GM23248 (cell line): ENCODE results near the gene UQCR10. TPM values are rescaled to one million over a fixed set of nuclear protein-coding genes. Genes with fewer than 3 reads are reported as not detected.

Experiments
- DNase-seq: peaks from one replicate; pipeline ENCODE4 v3.0.0-alpha.2; 2015
- H2AFZ ChIP-seq: fragments of 200-600 bp; sonication (generic); 2 replicates; pipeline ENCODE4 v1.6.1; 2016; ENCODE audit warnings: antibody characterized with exemption
- H3F3A ChIP-seq: fragments of 200-600 bp; sonication (generic); 2 replicates; pipeline ENCODE4 v1.6.1; 2016; ENCODE audit warnings: mild to moderate bottlenecking, antibody characterized with exemption, mixed run types; ENCODE audit not compliant: insufficient read depth
- H3K27ac ChIP-seq: fragments of 200-600 bp; sonication (generic); 2 replicates; pipeline ENCODE4 v1.5.1; 2016; ENCODE audit warnings: mild to moderate bottlenecking
- H3K27me3 ChIP-seq: fragments of 200-600 bp; sonication (generic); replicated peaks from 2 replicates; pipeline ENCODE4 v1.6.1; 2016; ENCODE audit warnings: mild to moderate bottlenecking; ENCODE audit not compliant: insufficient read depth
- H3K36me3 ChIP-seq: fragments of 200-600 bp; sonication (generic); 2 replicates; pipeline ENCODE4 v1.6.1; 2016; ENCODE audit warnings: low read depth, mild to moderate bottlenecking
- H3K4me1 ChIP-seq: fragments of 200-600 bp; sonication (generic); 2 replicates; pipeline ENCODE4 v1.6.1; 2016; ENCODE audit warnings: mild to moderate bottlenecking; ENCODE audit not compliant: insufficient read depth
- H3K4me2 ChIP-seq: fragments of 200-600 bp; sonication (generic); one replicate; pipeline ENCODE4 v1.6.1; 2016; ENCODE audit warnings: mild to moderate bottlenecking; ENCODE audit not compliant: unreplicated experiment
- H3K4me3 ChIP-seq: fragments of 200-600 bp; sonication (generic); 2 replicates; pipeline ENCODE4 v1.5.1; 2016; ENCODE audit warnings: mild to moderate bottlenecking
- H3K79me2 ChIP-seq: fragments of 200-600 bp; sonication (generic); 2 replicates; pipeline ENCODE4 v1.6.1; 2016; ENCODE audit warnings: mild to moderate bottlenecking; ENCODE audit not compliant: insufficient read depth
- H3K9ac ChIP-seq: fragments of 200-600 bp; sonication (generic); 2 replicates; pipeline ENCODE4 v1.6.1; 2016; ENCODE audit warnings: mild to moderate bottlenecking
- H3K9me2 ChIP-seq: fragments of 200-600 bp; sonication (generic); 2 replicates; pipeline ENCODE4 v1.6.1; 2016; ENCODE audit warnings: mixed run types, mild to moderate bottlenecking, moderate library complexity; ENCODE audit not compliant: insufficient read depth
- H3K9me3 ChIP-seq: fragments of 200-600 bp; sonication (generic); one replicate; pipeline ENCODE4 v1.6.1; 2017; ENCODE audit warnings: low read depth
- H4K20me1 ChIP-seq: fragments of 200-600 bp; sonication (generic); 2 replicates; pipeline ENCODE4 v1.6.0; 2016; ENCODE audit not compliant: insufficient read depth
- EZH2 ChIP-seq: fragments of 200-600 bp; sonication (generic); IDR thresholded peaks from 2 replicates; pipeline ENCODE4 v1.6.1; 2018; ENCODE audit warnings: antibody characterized with exemption, mild to moderate bottlenecking; ENCODE audit not compliant: insufficient read depth, poor library complexity, severe bottlenecking
- EZH2phosphoT487 ChIP-seq: fragments of 200-600 bp; sonication (generic); IDR thresholded peaks from 2 replicates; pipeline ENCODE4 v1.6.1; 2018; ENCODE audit warnings: antibody characterized with exemption, moderate library complexity, mild to moderate bottlenecking, low read depth; ENCODE audit not compliant: insufficient read depth
- WGBS, 2 experiments: methylation state at CpG; one replicate each; pipeline ENCODE4 v1.1.6; 2015 to 2017; ENCODE audit warnings: low lambda C conversion rate in 2 of 2, low coverage in 1 of 2; ENCODE audit errors: missing lambda C conversion rate in 2 of 2; 5-methylcytosine and 5-hydroxymethylcytosine counted together
- in situ Hi-C: fragments of 300-500 bp; cut with MboI; formaldehyde crosslinking; loops from 2 replicates; pipeline ENCODE4 v1.15.0; 2020
- polyA plus RNA-seq: library from polyadenylated mRNA; unstranded; fragments of >200 nt; fragmentation: Nextera tagmentation; extraction: Ambion mirVana; gene quantifications from 2 replicates; pipeline ENCODE4 v1.2.1, GENCODE V29; 2016
- small RNA-seq: library from RNA; depleted of rRNA; stranded (forward); fragments of <200 nt; gene quantifications from one replicate; pipeline ENCODE3, GENCODE V24; 2014; ENCODE audit warnings: low read depth, low replicate concordance
- total RNA-seq: library from RNA; depleted of rRNA; stranded (reverse); fragments of >200 nt; shearing (Covaris generic); gene quantifications from 2 replicates; pipeline ENCODE4 v1.2.3, GENCODE V29; 2014; rRNA removed

The UQCR10 gene
- total and polyA plus RNA-seq, 2 experiments from 2014 or later = 45.0 to 233 TPM

DNA sequence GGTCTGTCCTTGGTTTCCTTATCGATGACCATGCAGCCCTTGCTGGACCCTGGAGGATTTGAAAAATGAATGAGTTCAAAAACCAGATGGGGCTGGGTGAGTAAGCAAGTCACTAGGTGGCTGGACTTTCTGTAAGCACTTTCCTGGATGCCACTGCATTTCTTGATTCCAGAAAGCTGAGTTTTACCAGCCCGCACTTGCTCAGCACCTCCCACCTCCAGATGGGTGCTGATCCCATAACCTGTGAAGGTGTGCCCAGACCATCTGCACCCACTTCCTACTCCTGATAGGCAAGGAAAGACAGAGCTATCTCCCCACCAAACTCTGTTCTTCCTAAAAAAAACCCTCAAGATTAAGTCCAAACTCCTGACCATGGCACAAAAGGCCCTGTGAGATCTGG, 49.8 kb downstream of the UQCR10 start:
- H4K20me1 ChIP-seq = no peaks in the 10 kb centered on the region
- peaks cover 24% of the 10 kb centered on the region for H3F3A ChIP-seq
- peak; percentile 28 for DNase-seq
- 80 to 82% methylated on average over 2 of the region's 2 CpGs for WGBS, 2 experiments
- in situ Hi-C loops = no loop called here
- no peak overlapping the region for H3K4me3 ChIP-seq
- H3K4me2 ChIP-seq = no peak overlapping the region
- no peak overlapping the region for H3K27ac ChIP-seq
- H3K9ac ChIP-seq = no peak overlapping the region
- TF ChIP-seq EZH2phosphoT487 (no peak), EZH2 (no peak)
- H3K27me3 ChIP-seq = no peaks in the 10 kb centered on the region
- H2AFZ ChIP-seq = no peak overlapping the region
- H3K36me3 ChIP-seq = peaks cover 25% of the 10 kb centered on the region; the same call in 1 of the 2 replicates
- H3K9me2 ChIP-seq = no peaks in the 10 kb centered on the region
- no peaks in the 10 kb centered on the region for H3K79me2 ChIP-seq
- no peaks in the 10 kb centered on the region for H3K9me3 ChIP-seq
- H3K4me1 ChIP-seq = peaks cover 14% of the 10 kb centered on the region

DNA sequence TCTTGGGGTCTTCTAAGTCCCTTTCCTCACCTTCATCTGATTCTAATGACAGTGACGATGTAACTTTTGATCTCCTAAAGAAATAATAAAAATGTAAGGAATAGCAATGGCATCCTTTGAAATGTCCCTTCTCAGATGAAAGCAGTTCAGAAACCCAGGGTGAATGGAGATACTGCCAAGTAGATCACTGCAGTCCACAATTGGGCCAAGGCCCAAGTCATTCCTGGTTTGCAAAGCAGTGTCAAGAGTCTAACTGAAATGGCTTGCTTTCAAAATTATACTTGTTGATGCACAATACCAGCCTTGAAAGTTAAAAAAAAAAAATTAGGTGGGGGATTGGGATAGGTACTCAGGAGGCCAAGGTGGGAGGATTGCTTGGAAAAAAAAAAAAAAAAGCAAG, 50.6 kb downstream of the UQCR10 start:
- peaks cover 18% of the 10 kb centered on the region for H3K4me1 ChIP-seq
- TF ChIP-seq EZH2phosphoT487 (no peak), EZH2 (no peak)
- no peaks in the 10 kb centered on the region for H3K79me2 ChIP-seq
- H3F3A ChIP-seq = peaks cover 31% of the 10 kb centered on the region
- no peak overlapping the region for H3K27ac ChIP-seq
- DNase-seq = no peak
- no peaks in the 10 kb centered on the region for H4K20me1 ChIP-seq
- no peak overlapping the region for H2AFZ ChIP-seq
- H3K9me2 ChIP-seq = no peaks in the 10 kb centered on the region
- H3K4me3 ChIP-seq = no peak overlapping the region
- H3K9me3 ChIP-seq = no peaks in the 10 kb centered on the region
- H3K27me3 ChIP-seq = no peaks in the 10 kb centered on the region
- 98 to 100% methylated on average over 1 of the region's 1 CpG for WGBS, 2 experiments
- no peak overlapping the region for H3K9ac ChIP-seq
- H3K36me3 ChIP-seq = peaks cover 25% of the 10 kb centered on the region
- in situ Hi-C loops = no loop called here
- H3K4me2 ChIP-seq = no peak overlapping the region

DNA sequence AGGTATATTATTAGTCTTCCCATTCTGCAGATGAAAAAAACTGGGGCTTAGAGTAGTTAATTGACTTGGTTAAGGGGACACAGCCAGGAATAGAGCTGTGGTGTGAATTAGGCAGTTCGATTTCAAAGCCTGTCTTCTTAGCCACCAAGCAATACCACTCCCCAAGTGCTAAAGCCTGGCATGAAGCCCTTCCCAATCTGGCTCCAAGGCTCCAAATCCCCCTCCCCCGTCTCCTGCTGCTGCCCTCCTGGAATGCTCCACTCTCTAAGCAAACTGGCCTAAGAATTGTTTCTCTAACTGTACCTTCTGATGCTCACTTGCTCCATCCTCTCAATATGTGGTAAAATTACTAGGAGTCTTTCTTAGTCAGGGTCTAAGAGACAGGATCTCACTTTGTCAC, 52.3 kb downstream of the UQCR10 start:
- no peak for DNase-seq
- Histone ChIP-seq H3K27ac (no peak overlapping the region), H3K36me3 (peaks cover 33% of the 10 kb centered on the region)

More for the DNA sequence above, 52.3 kb downstream of the UQCR10 start:
- H3F3A ChIP-seq = peaks cover 38% of the 10 kb centered on the region
- H4K20me1 ChIP-seq = no peaks in the 10 kb centered on the region
- TF ChIP-seq EZH2 (no peak), EZH2phosphoT487 (no peak)
- peaks cover 18% of the 10 kb centered on the region for H3K4me1 ChIP-seq
- no peaks in the 10 kb centered on the region for H3K27me3 ChIP-seq
- no peak overlapping the region for H3K4me2 ChIP-seq
- H3K9me3 ChIP-seq = no peaks in the 10 kb centered on the region
- H3K9me2 ChIP-seq = no peaks in the 10 kb centered on the region
- no peak overlapping the region for H2AFZ ChIP-seq
- H3K79me2 ChIP-seq = no peaks in the 10 kb centered on the region
- no peak overlapping the region for H3K4me3 ChIP-seq
- in situ Hi-C loops = no loop called here
- H3K9ac ChIP-seq = no peak overlapping the region
- WGBS, 2 experiments = 67 to 68% methylated on average over 2 of the region's 2 CpGs

Small RNAs within 50 kb of the gene (small RNA-seq; reads per million reads assigned to genes)
- gene RF00019 = not detected

Other genes with a start within 250 kb of the UQCR10 start
- 61.7 and 83.5 TPM in 2 replicates for gene THOC5, start 213.6 kb upstream of the UQCR10 start, total RNA-seq
- 46.9 and 48.9 TPM in 2 replicates for gene THOC5, start 213.6 kb upstream of the UQCR10 start, polyA plus RNA-seq
- gene NIPSNAP1, start 186.3 kb upstream of the UQCR10 start, total RNA-seq = 32.0 and 47.2 TPM in 2 replicates
- gene NIPSNAP1, start 186.3 kb upstream of the UQCR10 start, polyA plus RNA-seq = 39.3 and 40.5 TPM in 2 replicates
- gene NF2, start 163.7 kb upstream of the UQCR10 start, total RNA-seq = 109 and 111 TPM in 2 replicates
- 62.9 and 71.8 TPM in 2 replicates for gene NF2, start 163.7 kb upstream of the UQCR10 start, polyA plus RNA-seq
- gene CABP7, start 47.4 kb upstream of the UQCR10 start, total RNA-seq = not detected in 2 replicates
- 0.08 TPM in 1 of 2 replicates, not detected in the other for gene CABP7, start 47.4 kb upstream of the UQCR10 start, polyA plus RNA-seq
- gene ZMAT5, start 362 bp upstream of the UQCR10 start, total RNA-seq = 6.3 and 11.3 TPM in 2 replicates
- 35.8 and 42.3 TPM in 2 replicates for gene ZMAT5, start 362 bp upstream of the UQCR10 start, polyA plus RNA-seq
- 33.3 and 37.3 TPM in 2 replicates for gene ASCC2, start 70.9 kb downstream of the UQCR10 start, total RNA-seq
- gene ASCC2, start 70.9 kb downstream of the UQCR10 start, polyA plus RNA-seq = 51.4 and 55.6 TPM in 2 replicates
- gene MTMR3, start 115.8 kb downstream of the UQCR10 start, total RNA-seq = 22.2 and 50.3 TPM in 2 replicates
- 10.4 and 12.6 TPM in 2 replicates for gene MTMR3, start 115.8 kb downstream of the UQCR10 start, polyA plus RNA-seq